ENCODE data around the gene APOE. TPM values are rescaled to one million over a fixed set of nuclear protein-coding genes. Genes with fewer than 3 reads are reported as not detected.
A peak's percentile ranks its signal among the peaks of the same experiment; 100 is the strongest.

Gene APOE
- total and polyA plus RNA-seq, 2 of the 13 experiments (the other 11 are each of a cell fraction or from before 2014, with no cell fraction given): 1,328 to 1,470 TPM

DNA sequence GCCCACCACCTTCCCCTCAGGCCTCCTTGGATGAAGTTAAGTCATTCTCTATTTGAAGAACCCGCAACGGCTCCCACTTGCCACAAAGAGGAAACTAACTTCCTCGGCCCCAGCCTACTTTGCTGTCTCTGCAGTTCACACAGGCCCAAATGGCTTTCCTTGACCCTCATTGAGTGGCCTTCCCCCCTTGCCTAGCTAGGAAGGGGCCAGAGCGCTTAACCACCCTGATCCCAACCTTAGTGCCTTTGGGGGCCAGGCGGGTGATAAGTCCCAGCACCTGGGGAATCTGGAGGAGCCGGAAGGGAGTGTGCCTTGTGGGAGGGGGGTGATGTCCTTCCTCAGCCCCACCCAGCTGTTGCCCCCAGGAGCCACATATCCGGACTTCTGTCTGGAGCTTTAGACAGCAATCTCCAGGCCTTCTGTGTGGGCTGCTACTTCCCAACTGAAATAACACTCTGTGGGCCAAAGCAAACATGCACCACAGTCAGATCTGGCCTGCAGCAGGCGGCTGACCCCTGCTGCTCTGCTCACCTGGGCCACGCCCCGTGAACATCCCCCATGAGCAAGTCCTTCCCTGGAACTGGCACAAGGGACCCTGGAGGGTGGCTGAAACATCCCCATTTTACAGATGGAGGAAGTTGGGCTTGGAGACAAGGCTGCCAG, 49.0 kb upstream of the APOE start (continued):
- no peak for TF ChIP-seq ZNF546 (CRISPR knock-in tag; conservative IDR thresholded peaks at IDR 0.05)
- no peak for TF ChIP-seq MXD4 (CRISPR knock-in tag; IDR thresholded peaks at IDR 0.05)
- TF ChIP-seq BRD4 (CRISPR knock-in tag; IDR thresholded peaks at IDR 0.05): no peak
- TF ChIP-seq CHD4 (IDR thresholded peaks at IDR 0.05; ENCODE audit: borderline replicate concordance, low read length): no peak
- no peak for TF ChIP-seq ZNF253 (CRISPR knock-in tag; IDR thresholded peaks at IDR 0.05; ENCODE audit: borderline replicate concordance)
- 0 out of 2 replicates have a peak, but pooled peaks have one; percentile 47 for TF ChIP-seq SNAI1 (CRISPR knock-in tag; IDR thresholded peaks at IDR 0.05; ENCODE audit: borderline replicate concordance)
- TF ChIP-seq, protein P1, sequence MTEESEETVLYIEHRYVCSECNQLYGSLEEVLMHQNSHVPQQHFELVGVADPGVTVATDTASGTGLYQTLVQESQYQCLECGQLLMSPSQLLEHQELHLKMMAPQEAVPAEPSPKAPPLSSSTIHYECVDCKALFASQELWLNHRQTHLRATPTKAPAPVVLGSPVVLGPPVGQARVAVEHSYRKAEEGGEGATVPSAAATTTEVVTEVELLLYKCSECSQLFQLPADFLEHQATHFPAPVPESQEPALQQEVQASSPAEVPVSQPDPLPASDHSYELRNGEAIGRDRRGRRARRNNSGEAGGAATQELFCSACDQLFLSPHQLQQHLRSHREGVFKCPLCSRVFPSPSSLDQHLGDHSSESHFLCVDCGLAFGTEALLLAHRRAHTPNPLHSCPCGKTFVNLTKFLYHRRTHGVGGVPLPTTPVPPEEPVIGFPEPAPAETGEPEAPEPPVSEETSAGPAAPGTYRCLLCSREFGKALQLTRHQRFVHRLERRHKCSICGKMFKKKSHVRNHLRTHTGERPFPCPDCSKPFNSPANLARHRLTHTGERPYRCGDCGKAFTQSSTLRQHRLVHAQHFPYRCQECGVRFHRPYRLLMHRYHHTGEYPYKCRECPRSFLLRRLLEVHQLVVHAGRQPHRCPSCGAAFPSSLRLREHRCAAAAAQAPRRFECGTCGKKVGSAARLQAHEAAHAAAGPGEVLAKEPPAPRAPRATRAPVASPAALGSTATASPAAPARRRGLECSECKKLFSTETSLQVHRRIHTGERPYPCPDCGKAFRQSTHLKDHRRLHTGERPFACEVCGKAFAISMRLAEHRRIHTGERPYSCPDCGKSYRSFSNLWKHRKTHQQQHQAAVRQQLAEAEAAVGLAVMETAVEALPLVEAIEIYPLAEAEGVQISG (CRISPR knock-in tag; IDR thresholded peaks at IDR 0.05): 0 out of 2 replicates have a peak, but pooled peaks have one; percentile 10
- TF ChIP-seq HNRNPL (IDR thresholded peaks at IDR 0.05; ENCODE audit: low read depth, low read length): no peak
- TF ChIP-seq CCAR2 (optimal IDR thresholded peaks at IDR 0.05; ENCODE audit: low read depth, low read length): no peak
- no peak for TF ChIP-seq ZNF780A (CRISPR knock-in tag; IDR thresholded peaks at IDR 0.05)
- TF ChIP-seq SSRP1 (CRISPR knock-in tag; IDR thresholded peaks at IDR 0.05): 0 out of 2 replicates have a peak, but pooled peaks have one; percentile 33
- no peak for TF ChIP-seq SATB2 (CRISPR knock-in tag; IDR thresholded peaks at IDR 0.05)
- TF ChIP-seq, protein P2, sequence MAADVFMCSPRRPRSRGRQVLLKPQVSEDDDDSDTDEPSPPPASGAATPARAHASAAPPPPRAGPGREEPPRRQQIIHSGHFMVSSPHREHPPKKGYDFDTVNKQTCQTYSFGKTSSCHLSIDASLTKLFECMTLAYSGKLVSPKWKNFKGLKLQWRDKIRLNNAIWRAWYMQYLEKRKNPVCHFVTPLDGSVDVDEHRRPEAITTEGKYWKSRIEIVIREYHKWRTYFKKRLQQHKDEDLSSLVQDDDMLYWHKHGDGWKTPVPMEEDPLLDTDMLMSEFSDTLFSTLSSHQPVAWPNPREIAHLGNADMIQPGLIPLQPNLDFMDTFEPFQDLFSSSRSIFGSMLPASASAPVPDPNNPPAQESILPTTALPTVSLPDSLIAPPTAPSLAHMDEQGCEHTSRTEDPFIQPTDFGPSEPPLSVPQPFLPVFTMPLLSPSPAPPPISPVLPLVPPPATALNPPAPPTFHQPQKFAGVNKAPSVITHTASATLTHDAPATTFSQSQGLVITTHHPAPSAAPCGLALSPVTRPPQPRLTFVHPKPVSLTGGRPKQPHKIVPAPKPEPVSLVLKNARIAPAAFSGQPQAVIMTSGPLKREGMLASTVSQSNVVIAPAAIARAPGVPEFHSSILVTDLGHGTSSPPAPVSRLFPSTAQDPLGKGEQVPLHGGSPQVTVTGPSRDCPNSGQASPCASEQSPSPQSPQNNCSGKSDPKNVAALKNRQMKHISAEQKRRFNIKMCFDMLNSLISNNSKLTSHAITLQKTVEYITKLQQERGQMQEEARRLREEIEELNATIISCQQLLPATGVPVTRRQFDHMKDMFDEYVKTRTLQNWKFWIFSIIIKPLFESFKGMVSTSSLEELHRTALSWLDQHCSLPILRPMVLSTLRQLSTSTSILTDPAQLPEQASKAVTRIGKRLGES (CRISPR knock-in tag; IDR thresholded peaks at IDR 0.05; ENCODE audit: borderline replicate concordance): no peak
- no peak for TF ChIP-seq ATM (IDR thresholded peaks at IDR 0.05; ENCODE audit: borderline replicate concordance)
- TF ChIP-seq, protein P3, sequence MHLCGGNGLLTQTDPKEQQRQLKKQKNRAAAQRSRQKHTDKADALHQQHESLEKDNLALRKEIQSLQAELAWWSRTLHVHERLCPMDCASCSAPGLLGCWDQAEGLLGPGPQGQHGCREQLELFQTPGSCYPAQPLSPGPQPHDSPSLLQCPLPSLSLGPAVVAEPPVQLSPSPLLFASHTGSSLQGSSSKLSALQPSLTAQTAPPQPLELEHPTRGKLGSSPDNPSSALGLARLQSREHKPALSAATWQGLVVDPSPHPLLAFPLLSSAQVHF (CRISPR knock-in tag; IDR thresholded peaks at IDR 0.05): no peak
- TF ChIP-seq, protein P4, sequence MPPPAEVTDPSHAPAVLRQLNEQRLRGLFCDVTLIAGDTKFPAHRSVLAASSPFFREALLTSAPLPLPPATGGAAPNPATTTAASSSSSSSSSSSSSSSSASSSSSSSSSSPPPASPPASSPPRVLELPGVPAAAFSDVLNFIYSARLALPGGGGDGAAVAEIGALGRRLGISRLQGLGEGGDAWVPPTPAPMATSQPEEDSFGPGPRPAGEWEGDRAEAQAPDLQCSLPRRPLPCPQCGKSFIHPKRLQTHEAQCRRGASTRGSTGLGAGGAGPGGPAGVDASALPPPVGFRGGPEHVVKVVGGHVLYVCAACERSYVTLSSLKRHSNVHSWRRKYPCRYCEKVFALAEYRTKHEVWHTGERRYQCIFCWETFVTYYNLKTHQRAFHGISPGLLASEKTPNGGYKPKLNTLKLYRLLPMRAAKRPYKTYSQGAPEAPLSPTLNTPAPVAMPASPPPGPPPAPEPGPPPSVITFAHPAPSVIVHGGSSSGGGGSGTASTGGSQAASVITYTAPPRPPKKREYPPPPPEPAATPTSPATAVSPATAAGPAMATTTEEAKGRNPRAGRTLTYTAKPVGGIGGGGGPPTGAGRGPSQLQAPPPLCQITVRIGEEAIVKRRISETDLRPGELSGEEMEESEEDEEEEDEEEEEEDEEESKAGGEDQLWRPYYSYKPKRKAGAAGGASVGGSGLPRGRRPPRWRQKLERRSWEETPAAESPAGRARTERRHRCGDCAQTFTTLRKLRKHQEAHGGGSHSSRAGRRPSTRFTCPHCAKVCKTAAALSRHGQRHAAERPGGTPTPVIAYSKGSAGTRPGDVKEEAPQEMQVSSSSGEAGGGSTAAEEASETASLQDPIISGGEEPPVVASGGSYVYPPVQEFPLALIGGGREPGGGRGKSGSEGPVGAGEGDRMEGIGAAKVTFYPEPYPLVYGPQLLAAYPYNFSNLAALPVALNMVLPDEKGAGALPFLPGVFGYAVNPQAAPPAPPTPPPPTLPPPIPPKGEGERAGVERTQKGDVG (CRISPR knock-in tag; IDR thresholded peaks at IDR 0.05; ENCODE audit: borderline replicate concordance): 0 out of 2 replicates have a peak, but pooled peaks have one; percentile 46
- TF ChIP-seq POLR2AphosphoS2 (IDR thresholded peaks at IDR 0.05; ENCODE audit: low read depth, low read length): no peak

Data from HepG2 (cell line).